ENCODE data around the gene CALM3. TPM values are rescaled to one million over a fixed set of nuclear protein-coding genes. Genes with fewer than 3 reads are reported as not detected.

The CALM3 gene
- total RNA-seq, 1 experiment from 2014 or later: 343 TPM

- no peak overlapping the region for H2AK5ac ChIP-seq (ENCODE audit: insufficient read length, low read length)
- Mint-ChIP-seq H3K27me3 (ENCODE audit: low read depth) (peaks cover 41% of the 10 kb centered on the region), H3K4me1 (peaks cover 22 to 30% of the 10 kb centered on the region in 2 experiments), H3K27ac (no peak overlapping the region), H3K9me3 (no peaks in the 10 kb centered on the region), H3K36me3 (ENCODE audit: insufficient read depth in 1 of 3, low read depth in 3 of 3) (no peaks in the 10 kb centered on the region), H3K4me3 (peak overlapping the region; percentile 21 to 77; a peak in 2 of 5 replicates)
- H4K8ac ChIP-seq (replicated peaks; ENCODE audit: insufficient read length, low read depth, low read length): no peak overlapping the region
- no peak overlapping the region for H2BK12ac ChIP-seq (ENCODE audit: insufficient read length, low read depth, low read length)
- no peak overlapping the region for H4K5ac ChIP-seq (ENCODE audit: insufficient read length, low read depth, low read length)
- H3K27ac ChIP-seq (ENCODE audit: insufficient read length, low read depth, low read length): no peak overlapping the region
- H3K4me2 ChIP-seq (ENCODE audit: insufficient read depth, insufficient read length, low read length): no peak overlapping the region
- peaks cover 27% of the 10 kb centered on the region for H3K27me3 ChIP-seq (ENCODE audit: insufficient read depth, low read length)
- no peaks in the 10 kb centered on the region for H4K20me1 ChIP-seq (ENCODE audit: control insufficient read depth, insufficient read depth, insufficient read length)
- H2BK120ac ChIP-seq (ENCODE audit: low read depth, low read length, poor library complexity, severe bottlenecking): no peak overlapping the region
- no peak overlapping the region for H3K23ac ChIP-seq (ENCODE audit: insufficient read length, low read depth, low read length)
- H3K4me1 ChIP-seq (ENCODE audit: insufficient read depth, low read length): peaks cover 7% of the 10 kb centered on the region; the same call in 1 of the 2 replicates
- no peak overlapping the region for H3K4ac ChIP-seq (ENCODE audit: low read depth, low read length)
- H3K79me1 ChIP-seq (ENCODE audit: insufficient read depth, low read depth, low read length, poor library complexity, severe bottlenecking): no peaks in the 10 kb centered on the region
- H3K56ac ChIP-seq (ENCODE audit: insufficient read length, low read depth, low read length): no peak overlapping the region
- no peak overlapping the region for H2BK20ac ChIP-seq (ENCODE audit: low read depth, low read length, poor library complexity, severe bottlenecking)
- H3K23me2 ChIP-seq (ENCODE audit: insufficient read length, low read depth, low read length, poor library complexity, severe bottlenecking): peaks cover 9% of the 10 kb centered on the region
- no CpG with 5 or more reads among the region's 3 CpGs for WGBS (ENCODE audit: extremely low coverage, insufficient read length, low lambda C conversion rate)
- TF ChIP-seq CTCF (conservative IDR thresholded peaks at IDR 0.05): no peak
- H3K14ac ChIP-seq (ENCODE audit: insufficient read depth, low read length): no peak overlapping the region
- no peak overlapping the region for H2AFZ ChIP-seq (ENCODE audit: low read length)
- no peak for DNase-seq
- H4K91ac ChIP-seq (ENCODE audit: insufficient read length, low read depth, low read length): no peak overlapping the region
- no peak overlapping the region for H3K18ac ChIP-seq (ENCODE audit: insufficient read length, low read depth, low read length)
- no peaks in the 10 kb centered on the region for H3K9me3 ChIP-seq (ENCODE audit: control insufficient read depth, low read depth, low read length)
- H2BK5ac ChIP-seq (ENCODE audit: insufficient read length, low read length): no peak overlapping the region
- no peak overlapping the region for H3K9ac ChIP-seq (ENCODE audit: extremely low read depth, insufficient read length, low read length)
- no peak overlapping the region for H2BK15ac ChIP-seq (ENCODE audit: low read depth, low read length)
- H3K79me2 ChIP-seq (ENCODE audit: insufficient read depth, low read length): no peaks in the 10 kb centered on the region
- H3T11ph ChIP-seq (ENCODE audit: low read length): no peak overlapping the region
Observed at GRCh38 chr19:46633130-46633529, 32.0 kb downstream of the CALM3 start.

Measured in H9 (cell line).